ENCODE results near the gene CUL3. TPM values are rescaled to one million over a fixed set of nuclear protein-coding genes. Genes with fewer than 3 reads are reported as not detected.

CUL3 gene
- total and polyA plus RNA-seq, 2 of the 13 experiments (the other 11 are each of a cell fraction or from before 2014, with no cell fraction given): 33.2 to 62.3 TPM

DNA sequence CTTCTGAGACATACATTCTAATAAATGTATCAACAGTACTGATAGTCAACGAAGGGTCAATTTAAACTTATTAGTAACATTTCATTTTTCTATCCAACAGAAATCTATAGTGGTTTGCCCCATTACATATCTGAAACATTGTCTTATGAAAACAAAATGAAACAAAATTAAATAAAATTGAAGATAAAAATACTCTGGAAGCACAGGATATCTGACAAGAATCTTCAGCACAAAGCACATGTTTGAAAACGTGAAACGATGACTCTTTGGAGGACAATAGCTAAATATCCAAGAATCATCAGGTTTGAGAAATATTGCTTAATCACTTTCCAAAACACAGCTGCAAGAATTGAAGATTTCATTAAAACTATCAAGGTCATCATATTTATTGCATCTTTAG is 112.3 kb downstream of the CUL3 start:
- no peaks in the 10 kb centered on the region for H3K4me1 ChIP-seq (ENCODE audit: insufficient read depth, low read length)
- ATAC-seq (no peak), DNase-seq (ENCODE audit: low spot score) (no peak), FAIRE-seq (no peak)
- H3K9ac ChIP-seq (ENCODE audit: insufficient read depth, low read depth, low read length): no peak overlapping the region
- intact Hi-C loops (cut with micrococcal nuclease; ENCODE audit: unreplicated experiment): loop anchor here (10.0 kb wide), 1 partner anchor 172 kb away; no protein-coding TSS in a partner anchor
- in situ Hi-C loops (cut with HindIII; ENCODE audit: extremely low pct_ligation_motif_present, low pct_unique_long_range_greater_than_20kb): no loop called here
- no peak overlapping the region for H3K4me2 ChIP-seq (ENCODE audit: low read depth, low read length)
- ChIA-PET CTCF (ENCODE audit: low intra/inter-chr PET ratio, low total read pairs) (no interaction called here), POLR2A (no interaction called here)
- WGBS (ENCODE audit: low lambda C conversion rate): 97% methylated on average over 3 of the region's 3 CpGs
- no peak overlapping the region for H3K27ac ChIP-seq (ENCODE audit: extremely low read length, insufficient read depth, low read length)
- H3K79me2 ChIP-seq (ENCODE audit: insufficient read depth, low read length): no peaks in the 10 kb centered on the region
- H3K4me3 ChIP-seq (replicated peaks in 1 of 3; ENCODE audit: insufficient read depth in 1 of 3, low read depth in 2 of 3, low read length in 3 of 3): no peak overlapping the region
- H3K27me3 ChIP-seq (ENCODE audit: control insufficient read depth in 1 of 2, insufficient read depth in 2 of 2, low read length in 2 of 2): no peaks in the 10 kb centered on the region
- BruUV-seq (replicated peaks): no TSS peak
- no peaks in the 10 kb centered on the region for H3K9me3 ChIP-seq (ENCODE audit: low read length)
- peaks cover 8 to 38% of the 10 kb centered on the region in 2 experiments for H3K36me3 ChIP-seq (replicated peaks in 1 of 2; ENCODE audit: control insufficient read depth in 1 of 2, insufficient read depth in 2 of 2, low read length in 2 of 2)
- no peak overlapping the region for H2AFZ ChIP-seq (ENCODE audit: low read length)
- no peaks in the 10 kb centered on the region for H4K20me1 ChIP-seq (ENCODE audit: insufficient read depth, low read length)
- TF ChIP-seq, protein P1, sequence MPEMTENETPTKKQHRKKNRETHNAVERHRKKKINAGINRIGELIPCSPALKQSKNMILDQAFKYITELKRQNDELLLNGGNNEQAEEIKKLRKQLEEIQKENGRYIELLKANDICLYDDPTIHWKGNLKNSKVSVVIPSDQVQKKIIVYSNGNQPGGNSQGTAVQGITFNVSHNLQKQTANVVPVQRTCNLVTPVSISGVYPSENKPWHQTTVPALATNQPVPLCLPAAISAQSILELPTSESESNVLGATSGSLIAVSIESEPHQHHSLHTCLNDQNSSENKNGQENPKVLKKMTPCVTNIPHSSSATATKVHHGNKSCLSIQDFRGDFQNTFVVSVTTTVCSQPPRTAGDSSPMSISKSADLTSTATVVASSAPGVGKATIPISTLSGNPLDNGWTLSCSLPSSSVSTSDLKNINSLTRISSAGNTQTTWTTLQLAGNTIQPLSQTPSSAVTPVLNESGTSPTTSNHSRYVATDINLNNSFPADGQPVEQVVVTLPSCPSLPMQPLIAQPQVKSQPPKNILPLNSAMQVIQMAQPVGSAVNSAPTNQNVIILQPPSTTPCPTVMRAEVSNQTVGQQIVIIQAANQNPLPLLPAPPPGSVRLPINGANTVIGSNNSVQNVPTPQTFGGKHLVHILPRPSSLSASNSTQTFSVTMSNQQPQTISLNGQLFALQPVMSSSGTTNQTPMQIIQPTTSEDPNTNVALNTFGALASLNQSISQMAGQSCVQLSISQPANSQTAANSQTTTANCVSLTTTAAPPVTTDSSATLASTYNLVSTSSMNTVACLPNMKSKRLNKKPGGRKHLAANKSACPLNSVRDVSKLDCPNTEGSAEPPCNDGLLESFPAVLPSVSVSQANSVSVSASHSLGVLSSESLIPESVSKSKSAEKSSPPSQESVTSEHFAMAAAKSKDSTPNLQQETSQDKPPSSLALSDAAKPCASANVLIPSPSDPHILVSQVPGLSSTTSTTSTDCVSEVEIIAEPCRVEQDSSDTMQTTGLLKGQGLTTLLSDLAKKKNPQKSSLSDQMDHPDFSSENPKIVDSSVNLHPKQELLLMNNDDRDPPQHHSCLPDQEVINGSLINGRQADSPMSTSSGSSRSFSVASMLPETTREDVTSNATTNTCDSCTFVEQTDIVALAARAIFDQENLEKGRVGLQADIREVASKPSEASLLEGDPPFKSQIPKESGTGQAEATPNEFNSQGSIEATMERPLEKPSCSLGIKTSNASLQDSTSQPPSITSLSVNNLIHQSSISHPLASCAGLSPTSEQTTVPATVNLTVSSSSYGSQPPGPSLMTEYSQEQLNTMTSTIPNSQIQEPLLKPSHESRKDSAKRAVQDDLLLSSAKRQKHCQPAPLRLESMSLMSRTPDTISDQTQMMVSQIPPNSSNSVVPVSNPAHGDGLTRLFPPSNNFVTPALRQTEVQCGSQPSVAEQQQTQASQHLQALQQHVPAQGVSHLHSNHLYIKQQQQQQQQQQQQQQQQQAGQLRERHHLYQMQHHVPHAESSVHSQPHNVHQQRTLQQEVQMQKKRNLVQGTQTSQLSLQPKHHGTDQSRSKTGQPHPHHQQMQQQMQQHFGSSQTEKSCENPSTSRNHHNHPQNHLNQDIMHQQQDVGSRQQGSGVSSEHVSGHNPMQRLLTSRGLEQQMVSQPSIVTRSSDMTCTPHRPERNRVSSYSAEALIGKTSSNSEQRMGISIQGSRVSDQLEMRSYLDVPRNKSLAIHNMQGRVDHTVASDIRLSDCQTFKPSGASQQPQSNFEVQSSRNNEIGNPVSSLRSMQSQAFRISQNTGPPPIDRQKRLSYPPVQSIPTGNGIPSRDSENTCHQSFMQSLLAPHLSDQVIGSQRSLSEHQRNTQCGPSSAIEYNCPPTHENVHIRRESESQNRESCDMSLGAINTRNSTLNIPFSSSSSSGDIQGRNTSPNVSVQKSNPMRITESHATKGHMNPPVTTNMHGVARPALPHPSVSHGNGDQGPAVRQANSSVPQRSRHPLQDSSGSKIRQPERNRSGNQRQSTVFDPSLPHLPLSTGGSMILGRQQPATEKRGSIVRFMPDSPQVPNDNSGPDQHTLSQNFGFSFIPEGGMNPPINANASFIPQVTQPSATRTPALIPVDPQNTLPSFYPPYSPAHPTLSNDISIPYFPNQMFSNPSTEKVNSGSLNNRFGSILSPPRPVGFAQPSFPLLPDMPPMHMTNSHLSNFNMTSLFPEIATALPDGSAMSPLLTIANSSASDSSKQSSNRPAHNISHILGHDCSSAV (CRISPR knock-in tag; IDR thresholded peaks at IDR 0.05; ENCODE audit: borderline replicate concordance): no peak
- TF ChIP-seq ZFYVE20 (CRISPR knock-in tag; IDR thresholded peaks at IDR 0.05; ENCODE audit: borderline replicate concordance, low read depth): no peak
- TF ChIP-seq ZNF75D (CRISPR knock-in tag; IDR thresholded peaks at IDR 0.05; ENCODE audit: borderline replicate concordance): no peak
- TF ChIP-seq CEBPB (IDR thresholded peaks at IDR 0.05; ENCODE audit: borderline replicate concordance, low read depth, low read length): peak; percentile 69; the same call in 1 of the 2 replicates
- no peak for TF ChIP-seq RORA (CRISPR knock-in tag; IDR thresholded peaks at IDR 0.05)
- TF ChIP-seq, protein P2, sequence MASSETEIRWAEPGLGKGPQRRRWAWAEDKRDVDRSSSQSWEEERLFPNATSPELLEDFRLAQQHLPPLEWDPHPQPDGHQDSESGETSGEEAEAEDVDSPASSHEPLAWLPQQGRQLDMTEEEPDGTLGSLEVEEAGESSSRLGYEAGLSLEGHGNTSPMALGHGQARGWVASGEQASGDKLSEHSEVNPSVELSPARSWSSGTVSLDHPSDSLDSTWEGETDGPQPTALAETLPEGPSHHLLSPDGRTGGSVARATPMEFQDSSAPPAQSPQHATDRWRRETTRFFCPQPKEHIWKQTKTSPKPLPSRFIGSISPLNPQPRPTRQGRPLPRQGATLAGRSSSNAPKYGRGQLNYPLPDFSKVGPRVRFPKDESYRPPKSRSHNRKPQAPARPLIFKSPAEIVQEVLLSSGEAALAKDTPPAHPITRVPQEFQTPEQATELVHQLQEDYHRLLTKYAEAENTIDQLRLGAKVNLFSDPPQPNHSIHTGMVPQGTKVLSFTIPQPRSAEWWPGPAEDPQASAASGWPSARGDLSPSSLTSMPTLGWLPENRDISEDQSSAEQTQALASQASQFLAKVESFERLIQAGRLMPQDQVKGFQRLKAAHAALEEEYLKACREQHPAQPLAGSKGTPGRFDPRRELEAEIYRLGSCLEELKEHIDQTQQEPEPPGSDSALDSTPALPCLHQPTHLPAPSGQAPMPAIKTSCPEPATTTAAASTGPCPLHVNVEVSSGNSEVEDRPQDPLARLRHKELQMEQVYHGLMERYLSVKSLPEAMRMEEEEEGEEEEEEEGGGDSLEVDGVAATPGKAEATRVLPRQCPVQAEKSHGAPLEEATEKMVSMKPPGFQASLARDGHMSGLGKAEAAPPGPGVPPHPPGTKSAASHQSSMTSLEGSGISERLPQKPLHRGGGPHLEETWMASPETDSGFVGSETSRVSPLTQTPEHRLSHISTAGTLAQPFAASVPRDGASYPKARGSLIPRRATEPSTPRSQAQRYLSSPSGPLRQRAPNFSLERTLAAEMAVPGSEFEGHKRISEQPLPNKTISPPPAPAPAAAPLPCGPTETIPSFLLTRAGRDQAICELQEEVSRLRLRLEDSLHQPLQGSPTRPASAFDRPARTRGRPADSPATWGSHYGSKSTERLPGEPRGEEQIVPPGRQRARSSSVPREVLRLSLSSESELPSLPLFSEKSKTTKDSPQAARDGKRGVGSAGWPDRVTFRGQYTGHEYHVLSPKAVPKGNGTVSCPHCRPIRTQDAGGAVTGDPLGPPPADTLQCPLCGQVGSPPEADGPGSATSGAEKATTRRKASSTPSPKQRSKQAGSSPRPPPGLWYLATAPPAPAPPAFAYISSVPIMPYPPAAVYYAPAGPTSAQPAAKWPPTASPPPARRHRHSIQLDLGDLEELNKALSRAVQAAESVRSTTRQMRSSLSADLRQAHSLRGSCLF (CRISPR knock-in tag; IDR thresholded peaks at IDR 0.05; ENCODE audit: borderline replicate concordance): no peak
- TF ChIP-seq FOXA3 (CRISPR knock-in tag; IDR thresholded peaks at IDR 0.05): no peak
- no peak for TF ChIP-seq ZNF720 (CRISPR knock-in tag; IDR thresholded peaks at IDR 0.05)
- TF ChIP-seq AGO2 (optimal IDR thresholded peaks at IDR 0.05; ENCODE audit: low read depth, low read length): peak; percentile 22
- TF ChIP-seq KAT7 (CRISPR knock-in tag; IDR thresholded peaks at IDR 0.05; ENCODE audit: borderline replicate concordance): no peak
- no peak for TF ChIP-seq SP140L (CRISPR knock-in tag; IDR thresholded peaks at IDR 0.05; ENCODE audit: borderline replicate concordance)
